ENCODE results near the gene PDXP. TPM values are rescaled to one million over a fixed set of nuclear protein-coding genes. Genes with fewer than 3 reads are reported as not detected.

The PDXP gene
- total RNA-seq, 1 experiment from 2014 or later, result 36.9 TPM

DNA sequence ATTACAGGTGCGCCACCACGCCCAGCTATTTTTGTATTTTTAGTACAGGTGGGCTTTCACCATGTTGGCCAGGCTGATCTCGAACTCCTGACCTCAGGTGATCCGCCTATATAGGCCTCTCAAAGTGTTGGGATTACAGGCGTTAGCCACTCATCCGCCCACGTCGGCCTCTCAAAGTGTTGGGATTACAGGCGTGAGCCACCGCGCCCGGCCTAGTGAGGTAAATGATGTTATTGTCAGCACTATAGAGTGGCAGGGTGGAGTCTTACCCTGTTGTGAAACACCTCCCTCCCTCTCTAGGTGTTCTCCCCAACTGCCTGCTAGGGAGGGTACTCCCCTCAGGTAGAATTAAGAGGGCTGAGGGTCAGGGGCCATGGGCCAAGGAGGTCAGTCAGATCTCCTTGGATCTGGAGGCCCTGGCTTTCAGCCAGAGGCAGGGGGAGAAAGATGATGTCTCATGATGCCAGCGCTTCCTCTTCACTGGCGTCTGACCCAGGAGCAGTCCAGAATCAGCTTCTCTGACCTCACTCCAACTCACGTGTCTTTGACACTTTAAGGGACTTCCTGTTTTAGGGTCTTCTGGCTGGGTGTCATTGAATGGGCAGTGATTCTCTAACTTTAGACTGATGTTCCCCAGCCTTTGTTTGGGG is 47.9 kb upstream of the PDXP start:
- Histone ChIP-seq H3K36me3 (ENCODE audit: low read depth, low read length) (no peaks in the 10 kb centered on the region), H3K27ac (ENCODE audit: low read length) (no peak overlapping the region), H3K9me3 (ENCODE audit: low read length) (no peaks in the 10 kb centered on the region), H3K79me2 (ENCODE audit: low read length) (peaks cover 27% of the 10 kb centered on the region), H3K9me2 (replicated peaks; ENCODE audit: low read length) (no peaks in the 10 kb centered on the region), H3K4me2 (ENCODE audit: low read length) (peak overlapping the region; percentile 87), H4K20me1 (ENCODE audit: low read length) (no peaks in the 10 kb centered on the region), H2AFZ (ENCODE audit: low read length) (no peak overlapping the region), H3K9ac (ENCODE audit: low read length) (no peak overlapping the region), H3K27me3 (ENCODE audit: low read length) (no peaks in the 10 kb centered on the region), H3F3A (ENCODE audit: low read length, unreplicated experiment) (no peaks in the 10 kb centered on the region), H3K4me3 (ENCODE audit: low read length) (peak overlapping the region; percentile 98; the same call in 1 of the 2 replicates), H3K4me1 (ENCODE audit: insufficient read depth, low read length) (peaks cover 2% of the 10 kb centered on the region; the same call in 1 of the 2 replicates)
- POLR2A ChIA-PET (ENCODE audit: unreplicated experiment), result interaction anchor here (0.7 kb wide), 1 partner anchor 69 kb away, joined by 3 read pairs; no protein-coding TSS in a partner anchor
- TF ChIP-seq EZH2phosphoT487 (IDR thresholded peaks at IDR 0.05; ENCODE audit: borderline replicate concordance, low read length), result no peak
- no peak for TF ChIP-seq EZH2 (IDR thresholded peaks at IDR 0.05; ENCODE audit: low read length, unreplicated experiment)
- TF ChIP-seq, protein P1, sequence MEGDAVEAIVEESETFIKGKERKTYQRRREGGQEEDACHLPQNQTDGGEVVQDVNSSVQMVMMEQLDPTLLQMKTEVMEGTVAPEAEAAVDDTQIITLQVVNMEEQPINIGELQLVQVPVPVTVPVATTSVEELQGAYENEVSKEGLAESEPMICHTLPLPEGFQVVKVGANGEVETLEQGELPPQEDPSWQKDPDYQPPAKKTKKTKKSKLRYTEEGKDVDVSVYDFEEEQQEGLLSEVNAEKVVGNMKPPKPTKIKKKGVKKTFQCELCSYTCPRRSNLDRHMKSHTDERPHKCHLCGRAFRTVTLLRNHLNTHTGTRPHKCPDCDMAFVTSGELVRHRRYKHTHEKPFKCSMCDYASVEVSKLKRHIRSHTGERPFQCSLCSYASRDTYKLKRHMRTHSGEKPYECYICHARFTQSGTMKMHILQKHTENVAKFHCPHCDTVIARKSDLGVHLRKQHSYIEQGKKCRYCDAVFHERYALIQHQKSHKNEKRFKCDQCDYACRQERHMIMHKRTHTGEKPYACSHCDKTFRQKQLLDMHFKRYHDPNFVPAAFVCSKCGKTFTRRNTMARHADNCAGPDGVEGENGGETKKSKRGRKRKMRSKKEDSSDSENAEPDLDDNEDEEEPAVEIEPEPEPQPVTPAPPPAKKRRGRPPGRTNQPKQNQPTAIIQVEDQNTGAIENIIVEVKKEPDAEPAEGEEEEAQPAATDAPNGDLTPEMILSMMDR (conservative IDR thresholded peaks at IDR 0.05; ENCODE audit: low read depth, low read length), result no peak
- ATAC-seq, result no peak
- DNase-seq, result no peak
- BruUV-seq (replicated peaks), result no TSS peak
- intact Hi-C loops (cut with micrococcal nuclease), result no loop called here
- CTCF ChIA-PET, result no interaction called here

DNA sequence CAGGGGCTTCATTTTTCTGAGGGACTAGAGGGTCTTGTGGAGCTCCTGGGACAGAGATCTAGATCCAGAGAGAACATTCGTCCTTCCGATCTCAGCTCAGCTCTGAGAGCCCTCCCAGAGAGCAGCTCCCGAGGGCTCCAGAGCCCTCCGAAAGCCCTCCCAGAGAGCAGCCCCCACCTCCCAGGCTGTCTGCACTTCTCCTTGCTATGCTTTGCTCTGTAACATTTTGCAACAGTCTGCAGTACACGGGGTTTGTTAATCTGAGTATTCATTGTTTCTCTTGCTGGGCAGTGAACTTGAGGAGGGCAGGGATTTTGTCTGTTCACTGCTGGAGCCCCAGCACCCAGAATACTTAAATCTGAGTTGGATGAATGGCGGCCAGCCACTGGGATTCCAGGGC is 47.3 kb upstream of the PDXP start:
- Histone ChIP-seq H3K27ac (ENCODE audit: low read length) (no peak overlapping the region), H3K27me3 (ENCODE audit: low read length) (no peaks in the 10 kb centered on the region), H4K20me1 (ENCODE audit: low read length) (no peaks in the 10 kb centered on the region), H3K9ac (ENCODE audit: low read length) (no peak overlapping the region), H3K9me3 (ENCODE audit: low read length) (no peaks in the 10 kb centered on the region), H2AFZ (ENCODE audit: low read length) (no peak overlapping the region), H3K79me2 (ENCODE audit: low read length) (peaks cover 27% of the 10 kb centered on the region), H3F3A (ENCODE audit: low read length, unreplicated experiment) (no peaks in the 10 kb centered on the region), H3K9me2 (replicated peaks; ENCODE audit: low read length) (no peaks in the 10 kb centered on the region), H3K4me1 (ENCODE audit: insufficient read depth, low read length) (peaks cover 2% of the 10 kb centered on the region; the same call in 1 of the 2 replicates), H3K4me3 (ENCODE audit: low read length) (no peak overlapping the region), H3K4me2 (ENCODE audit: low read length) (no peak overlapping the region), H3K36me3 (ENCODE audit: low read depth, low read length) (no peaks in the 10 kb centered on the region)
- ChIA-PET POLR2A (ENCODE audit: unreplicated experiment) (interaction anchor here (0.6 kb wide), 1 partner anchor 62 kb away, joined by 5 read pairs; no protein-coding TSS in a partner anchor), CTCF (interaction anchor here (0.7 kb wide), 1 partner anchor 10 kb away, joined by 5 read pairs; no protein-coding TSS in a partner anchor)
- TF ChIP-seq, protein P1 (conservative IDR thresholded peaks at IDR 0.05; ENCODE audit: low read depth, low read length), result no peak
- no peak for TF ChIP-seq EZH2phosphoT487 (IDR thresholded peaks at IDR 0.05; ENCODE audit: borderline replicate concordance, low read length)
- no peak for TF ChIP-seq EZH2 (IDR thresholded peaks at IDR 0.05; ENCODE audit: low read length, unreplicated experiment)
- DNase-seq (no peak), ATAC-seq (no peak)
- intact Hi-C loops (cut with micrococcal nuclease), result no loop called here
- no TSS peak for BruUV-seq (replicated peaks)

All from PC-3 (cell line).